Panc1 (cell line): Measurements from ENCODE around the gene CNTN5.

Source experiments
- CTCF ChIP-seq: fragments of 450-650 bp; IDR thresholded peaks from 2 replicates; pipeline ENCODE4 v1.5.1; 2017; ENCODE audit warnings: mild to moderate bottlenecking
- POLR2AphosphoS5 ChIP-seq: IDR thresholded peaks from 2 replicates; pipeline ENCODE4 v1.6.1; 2012; ENCODE audit warnings: mild to moderate bottlenecking, low read depth, low read length, moderate library complexity
- REST ChIP-seq, 2 experiments: IDR thresholded peaks; 2 replicates each; pipeline ENCODE4 v1.6.1; 2011 to 2012; ENCODE audit warnings: low read depth in 2 of 2, control low read depth in 1 of 2, low read length in 1 of 2, mild to moderate bottlenecking in 1 of 2, moderate library complexity in 1 of 2; ENCODE audit not compliant: insufficient read depth in 1 of 2
- SIN3A ChIP-seq: IDR thresholded peaks from 2 replicates; pipeline ENCODE4 v1.6.1; 2012; ENCODE audit warnings: low read depth, mild to moderate bottlenecking, low read length, moderate library complexity, borderline replicate concordance; ENCODE audit not compliant: insufficient read depth
- TCF7L2 ChIP-seq: IDR thresholded peaks from 2 replicates; pipeline ENCODE4 v1.6.1; 2011; ENCODE audit warnings: mild to moderate bottlenecking, low read depth, low read length, inconsistent platforms

- TF ChIP-seq CTCF (no peak), POLR2AphosphoS5 (no peak), SIN3A (no peak), REST (IDR thresholded peaks at IDR 0.05; ENCODE audit: insufficient read depth in 1 of 2, low read depth in 2 of 2, low read length in 1 of 2) (no peak), TCF7L2 (no peak)
Measured at GRCh38 chr11:99423428-99423983, 402.8 kb downstream of the CNTN5 start.
